Measurements from ENCODE around the gene LCE2C.

- TF ChIP-seq NFE2L1 (CRISPR knock-in tag; IDR thresholded peaks at IDR 0.05) (no peak), ELF4 (CRISPR knock-in tag; IDR thresholded peaks at IDR 0.05; ENCODE audit: low read depth) (no peak), E2F5 (CRISPR knock-in tag; IDR thresholded peaks at IDR 0.05) (no peak), GABPB1 (CRISPR knock-in tag; IDR thresholded peaks at IDR 0.05) (no peak), USF1 (CRISPR knock-in tag; IDR thresholded peaks at IDR 0.05) (no peak)
Observed at GRCh38 chr1:152654110-152654509, 21.0 kb upstream of the LCE2C start.
